Measurements from ENCODE around the gene PISD. TPM values are rescaled to one million over a fixed set of nuclear protein-coding genes. Genes with fewer than 3 reads are reported as not detected.

PISD gene
- total and polyA plus RNA-seq, 2 of the 8 experiments (the other 6 are each of a cell fraction or from before 2014, with no cell fraction given) = 47.8 to 48.2 TPM

- no peak for TF ChIP-seq USF2 (IDR thresholded peaks at IDR 0.05; ENCODE audit: low read length)
- peak in 1 of 2 experiments; percentile 91; a peak in 2 of 4 replicates for TF ChIP-seq HDAC2 (IDR thresholded peaks at IDR 0.05; ENCODE audit: borderline replicate concordance in 1 of 2, low read depth in 2 of 2, low read length in 2 of 2)
- TF ChIP-seq TCF12 (IDR thresholded peaks at IDR 0.05; ENCODE audit: low read depth, low read length) = no peak
- no peak for TF ChIP-seq SIRT6 (IDR thresholded peaks at IDR 0.05; ENCODE audit: low read length)
- TF ChIP-seq PHF8 (conservative IDR thresholded peaks at IDR 0.05; ENCODE audit: low read depth, low read length) = peak; percentile 98
- TF ChIP-seq NRF1 (IDR thresholded peaks at IDR 0.05; ENCODE audit: low read depth, low read length) = no peak
- no peak for TF ChIP-seq FOSL1 (IDR thresholded peaks at IDR 0.05; ENCODE audit: insufficient read depth, low read depth, low read length)
- TF ChIP-seq RNF2 (IDR thresholded peaks at IDR 0.05; ENCODE audit: borderline replicate concordance, low read depth, low read length, missing control alignments, poor library complexity, severe bottlenecking) = no peak
- no peak for TF ChIP-seq EZH2 (IDR thresholded peaks at IDR 0.05; ENCODE audit: low read depth, low read length, severe bottlenecking)
- peak; percentile 74; the same call in 1 of the 2 replicates for TF ChIP-seq MAX (IDR thresholded peaks at IDR 0.05)
- TF ChIP-seq NANOG (IDR thresholded peaks at IDR 0.05; ENCODE audit: insufficient read depth, low read depth, low read length, poor library complexity, severe bottlenecking) = no peak
- TF ChIP-seq BCL11A (IDR thresholded peaks at IDR 0.05; ENCODE audit: low read depth in 2 of 2, low read length in 2 of 2) = no peak
- no peak for TF ChIP-seq SP2 (IDR thresholded peaks at IDR 0.05; ENCODE audit: low read length)
- TF ChIP-seq KDM5A (IDR thresholded peaks at IDR 0.05; ENCODE audit: low read length) = peak; percentile 99
- no peak; the same call in 1 of the 2 replicates for TF ChIP-seq CHD2 (IDR thresholded peaks at IDR 0.05; ENCODE audit: low read length)
- peak; percentile 95 for TF ChIP-seq ASH2L (IDR thresholded peaks at IDR 0.05; ENCODE audit: low read length)
- no peak for TF ChIP-seq RFX5 (IDR thresholded peaks at IDR 0.05; ENCODE audit: borderline replicate concordance, low read depth, low read length)
- TF ChIP-seq RAD21 (IDR thresholded peaks at IDR 0.05 in 1 of 2, conservative IDR thresholded peaks at IDR 0.05 in 1 of 2; ENCODE audit: low read depth in 2 of 2, low read length in 2 of 2) = no peak
- TF ChIP-seq CTBP2 (IDR thresholded peaks at IDR 0.05; ENCODE audit: borderline replicate concordance, insufficient read depth, insufficient read length, low read length) = no peak
- peak; percentile 73 to 92; a peak in 2 of 3 replicates for TF ChIP-seq POLR2A (IDR thresholded peaks at IDR 0.05; ENCODE audit: control extremely low read depth in 1 of 2, low read depth in 2 of 2, low read length in 2 of 2)
- peak; percentile 98 for TF ChIP-seq POLR2AphosphoS5 (IDR thresholded peaks at IDR 0.05; ENCODE audit: low read depth, low read length)
- TF ChIP-seq HDAC6 (IDR thresholded peaks at IDR 0.05; ENCODE audit: low read depth, low read length) = no peak
Measured at GRCh38 chr22:31661851-31662667, at the start of gene PISD (continued).

All from H1 (cell line).